GM18502 (cell line): Measurements from ENCODE around the gene REEP2.

Experiments
- ATAC-seq: cut with Tn5 transposase; IDR thresholded peaks from one replicate; pipeline ENCODE4 v1.9.1; 2021; ENCODE audit warnings: mild to moderate bottlenecking; ENCODE audit not compliant: unreplicated experiment, poor library complexity

Gene REEP2

DNA sequence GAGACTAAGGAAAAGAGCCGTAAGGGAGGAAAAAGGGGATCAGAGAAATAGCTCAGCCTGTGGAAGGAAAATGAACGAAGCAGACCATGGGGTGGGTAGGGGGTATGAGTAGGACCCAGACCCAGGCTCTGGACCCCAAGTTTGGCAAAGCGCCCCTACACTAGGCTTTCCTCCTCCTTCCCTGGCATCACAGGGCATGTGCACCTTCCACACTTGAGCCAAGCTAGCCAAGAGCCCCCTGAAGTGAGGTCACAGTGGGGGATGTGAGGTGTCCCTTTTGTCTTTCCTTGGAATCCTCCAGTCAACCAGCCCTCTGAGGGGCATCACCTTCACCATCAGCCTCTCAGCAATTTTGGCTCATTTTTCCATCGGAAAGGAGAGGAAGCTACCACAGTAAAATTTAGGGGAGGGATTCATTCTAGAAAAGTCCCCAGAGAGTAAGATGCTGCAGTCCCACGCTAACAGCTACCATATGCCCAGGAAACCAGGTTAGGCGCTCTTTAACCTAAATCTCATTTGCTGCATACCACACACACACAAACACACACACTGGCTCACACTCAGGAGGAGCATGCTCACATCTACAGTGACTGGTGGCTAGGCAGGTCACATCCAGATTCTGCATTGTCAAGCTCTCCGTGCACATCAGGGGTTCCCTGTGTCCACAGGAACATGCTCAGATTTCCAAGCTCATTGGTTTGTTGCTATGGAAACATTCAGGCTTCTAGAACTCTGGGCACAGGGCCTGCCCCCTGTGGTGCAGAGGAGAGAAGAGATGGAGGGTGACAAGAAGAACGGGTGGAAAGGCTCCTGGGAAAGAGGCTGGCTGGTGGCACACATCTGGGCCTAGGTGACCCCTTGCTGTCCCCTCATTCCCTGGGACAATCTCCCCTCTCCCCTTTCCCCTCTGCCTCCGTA lies 9.9 kb downstream of the REEP2 start:
- ATAC-seq = no peak

DNA sequence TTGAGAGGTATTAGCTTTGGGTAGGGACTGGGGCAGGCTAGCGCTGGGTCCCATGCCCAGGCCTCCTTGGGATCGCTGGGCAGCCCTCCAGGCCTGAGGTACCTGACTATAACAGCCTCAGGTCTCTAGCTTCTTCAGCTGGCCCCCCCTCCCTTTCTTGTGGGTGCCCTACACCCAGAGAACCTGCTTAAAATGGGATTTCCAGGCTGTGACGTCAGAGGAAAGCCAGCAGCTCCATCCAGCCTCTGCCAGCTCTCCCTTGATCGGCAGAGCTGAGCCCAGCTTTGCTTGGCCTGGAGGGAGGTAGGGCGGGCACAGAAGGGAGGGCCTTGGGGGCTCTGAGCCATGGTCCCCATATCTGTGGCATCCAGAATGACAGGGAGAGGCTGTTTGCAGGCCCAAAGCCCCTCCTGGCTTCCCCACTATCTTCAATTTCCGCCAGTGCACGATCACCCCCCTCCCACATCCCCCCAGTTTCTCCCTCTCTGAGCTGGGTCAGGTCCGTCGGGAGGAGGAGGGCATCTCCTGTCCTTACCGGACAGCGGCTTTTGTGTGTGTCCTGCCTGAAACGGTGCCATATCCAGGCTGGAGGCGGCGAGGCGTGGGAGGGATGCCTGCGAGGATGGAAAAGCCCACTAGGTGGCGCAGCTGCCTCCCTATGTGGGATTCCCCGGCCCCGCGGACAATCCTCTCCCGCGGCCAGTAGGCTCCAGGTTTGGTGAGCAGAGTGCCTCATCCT lies 10.8 kb downstream of the REEP2 start:
- ATAC-seq = peak; percentile 78

DNA sequence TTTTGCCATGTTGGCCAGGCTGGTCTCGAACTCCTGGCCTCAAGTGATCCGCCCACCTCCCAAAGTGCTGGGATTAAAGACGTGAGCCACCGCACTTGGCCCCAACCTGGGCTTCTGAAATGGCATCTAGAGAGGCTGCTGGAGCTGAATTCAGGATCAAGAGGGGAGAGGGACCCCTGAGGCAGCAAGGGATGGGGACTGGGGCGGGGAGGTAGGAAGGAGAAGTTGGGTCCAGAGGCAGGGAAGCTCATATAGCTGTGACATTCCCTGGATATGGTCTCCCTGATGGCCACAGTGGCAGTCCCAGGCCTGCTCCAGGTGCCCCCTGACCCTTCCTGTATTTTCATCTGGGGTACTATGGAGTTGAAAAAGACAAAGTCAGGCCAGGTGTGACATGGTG lies 12.1 kb downstream of the REEP2 start:
- ATAC-seq = no peak

DNA sequence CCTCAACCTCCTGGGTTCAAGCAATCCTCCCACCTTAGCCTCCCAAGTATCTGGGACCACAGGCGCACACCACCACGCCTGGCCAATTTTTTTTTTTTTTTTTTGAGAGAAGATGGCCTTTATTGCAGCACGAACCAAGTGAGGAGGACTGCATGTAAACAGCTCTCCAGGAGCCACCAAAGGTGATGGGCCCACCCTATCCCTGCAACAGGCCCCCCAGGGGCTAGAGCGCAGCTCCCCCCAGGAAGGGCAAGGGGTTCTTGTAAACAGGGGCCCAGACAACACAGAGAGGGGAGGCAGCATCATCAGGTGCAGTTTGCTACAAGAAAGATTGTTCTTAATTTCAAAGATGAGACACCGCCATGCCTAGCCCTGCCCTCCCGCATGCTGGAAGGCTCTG lies 13.9 kb downstream of the REEP2 start:
- ATAC-seq = no peak

DNA sequence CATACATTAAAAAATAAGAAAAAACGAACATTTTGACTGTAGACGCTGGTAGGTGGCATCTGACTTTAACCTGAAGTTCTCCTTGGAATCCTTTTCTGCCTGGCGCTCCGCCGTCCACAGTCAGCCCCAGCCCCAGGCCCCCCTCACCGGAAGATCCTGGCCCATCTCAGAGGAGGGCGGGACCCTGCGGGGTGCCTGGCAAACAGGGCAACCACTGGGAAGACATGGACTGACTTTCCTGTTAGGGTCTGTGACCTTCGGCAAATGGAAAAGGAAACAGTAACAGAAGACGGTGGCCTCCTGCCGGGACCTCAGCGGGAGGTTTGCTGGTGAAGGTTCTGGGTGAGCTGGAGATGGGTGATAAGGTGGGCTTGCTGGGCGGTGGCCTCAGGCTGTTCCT lies 14.7 kb downstream of the REEP2 start:
- no peak for ATAC-seq

DNA sequence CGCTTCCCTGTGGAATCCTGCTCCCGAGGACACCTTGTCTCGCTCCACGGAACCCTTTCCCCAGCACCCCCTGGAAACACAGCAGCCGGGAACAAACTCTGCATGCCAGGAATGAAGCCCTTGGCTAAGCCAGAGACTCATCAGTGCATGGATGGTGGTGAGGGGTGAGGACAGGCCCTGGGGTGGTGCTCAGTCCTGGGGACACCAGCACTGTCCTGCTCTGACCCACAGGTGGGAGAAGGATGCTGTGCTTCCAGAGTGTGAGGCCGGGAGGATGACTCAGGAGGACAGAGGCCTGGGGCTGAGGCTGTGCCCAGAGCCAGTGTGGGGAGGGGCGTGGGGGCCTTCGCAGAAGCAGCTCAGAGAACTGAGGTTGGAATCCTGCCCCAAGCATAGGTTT lies 15.3 kb downstream of the REEP2 start:
- ATAC-seq = no peak

DNA sequence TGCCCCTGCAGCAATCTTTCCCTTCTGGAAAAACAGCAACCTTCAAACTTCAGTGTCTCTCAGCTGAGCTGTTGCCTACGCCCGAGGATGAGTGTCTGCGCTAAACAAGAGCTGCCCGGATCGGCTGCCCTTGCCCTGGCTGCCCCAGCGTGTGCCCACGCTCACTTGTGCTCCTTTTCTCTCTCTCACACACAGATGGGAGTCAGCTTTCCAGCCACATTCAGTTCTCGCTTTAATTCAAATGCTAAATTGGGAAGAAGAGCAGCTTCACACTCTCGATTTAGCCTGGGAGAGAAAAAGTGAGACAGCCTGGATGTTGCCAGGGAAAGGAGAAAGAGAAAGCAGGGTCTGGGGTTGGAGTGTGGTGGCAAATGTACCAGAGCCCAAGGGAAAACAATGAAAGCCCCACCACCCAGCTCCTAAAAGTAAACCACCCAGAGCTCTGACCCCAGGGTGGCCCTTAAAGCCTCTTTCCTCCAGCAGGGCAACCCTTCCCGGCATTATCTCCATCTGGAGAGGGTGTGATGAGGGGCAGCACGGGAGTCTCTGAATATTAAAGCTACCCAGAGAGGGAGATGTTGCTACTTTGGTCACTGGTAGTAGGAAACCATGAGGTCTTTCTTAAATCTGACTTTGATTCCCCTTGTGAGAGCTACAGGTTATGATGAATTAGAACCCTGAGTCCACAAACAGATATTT lies 16.5 kb downstream of the REEP2 start:
- ATAC-seq = no peak

DNA sequence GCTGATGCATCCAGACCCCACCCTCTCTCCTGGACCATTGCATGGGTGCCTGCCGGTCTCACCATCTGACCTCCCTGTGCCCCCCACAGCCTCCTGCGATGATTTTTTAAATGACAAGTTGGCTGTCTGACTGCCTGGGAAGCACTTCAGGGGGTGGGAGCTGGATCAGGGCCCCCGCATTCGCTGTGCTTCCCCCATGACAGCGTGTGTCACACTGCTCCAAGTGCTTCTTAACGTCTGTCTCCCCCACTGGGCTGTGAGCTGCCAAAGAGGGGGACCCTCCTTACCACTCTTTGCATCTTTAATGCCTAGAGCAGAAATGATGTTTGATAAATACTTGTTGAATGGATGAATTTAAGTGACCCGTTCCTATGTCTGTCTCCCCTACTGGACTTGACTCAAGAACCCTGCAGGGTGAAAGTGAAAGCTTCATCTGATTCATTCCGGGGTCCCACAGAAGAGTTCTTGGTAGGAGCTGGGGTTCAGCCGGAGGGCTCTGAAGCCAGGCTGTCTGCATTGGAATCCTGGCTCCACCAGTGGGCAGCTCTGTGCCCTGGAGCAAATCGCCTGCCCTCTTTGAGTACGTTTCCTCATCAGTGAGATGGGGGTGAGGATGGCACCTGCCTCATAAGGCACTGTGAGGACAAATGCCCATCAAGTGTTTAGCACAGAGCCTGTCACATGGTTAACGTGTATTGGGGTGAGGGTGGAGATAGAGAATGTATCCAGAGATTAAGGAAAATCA lies 18.8 kb downstream of the REEP2 start:
- no peak for ATAC-seq

DNA sequence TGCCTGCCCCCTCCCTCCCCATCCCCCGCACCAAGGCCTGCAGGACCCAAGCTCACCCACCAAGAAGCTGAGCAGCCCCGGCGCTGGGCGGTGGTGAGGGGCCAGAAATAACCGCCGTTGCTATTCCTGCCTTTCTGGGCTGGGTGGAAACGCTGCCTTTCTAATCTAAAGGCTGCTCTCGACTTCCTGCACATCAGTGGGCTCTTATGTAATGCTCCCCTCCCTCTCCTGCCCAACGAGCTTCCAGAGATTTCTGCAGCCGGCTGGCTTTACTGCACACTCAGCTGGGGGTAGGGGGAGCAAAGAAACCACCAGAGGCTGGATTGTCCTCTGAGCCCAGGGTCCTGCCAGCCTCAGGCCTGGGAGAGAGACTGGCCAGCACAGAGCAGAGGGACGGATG lies 19.5 kb downstream of the REEP2 start:
- no peak for ATAC-seq

DNA sequence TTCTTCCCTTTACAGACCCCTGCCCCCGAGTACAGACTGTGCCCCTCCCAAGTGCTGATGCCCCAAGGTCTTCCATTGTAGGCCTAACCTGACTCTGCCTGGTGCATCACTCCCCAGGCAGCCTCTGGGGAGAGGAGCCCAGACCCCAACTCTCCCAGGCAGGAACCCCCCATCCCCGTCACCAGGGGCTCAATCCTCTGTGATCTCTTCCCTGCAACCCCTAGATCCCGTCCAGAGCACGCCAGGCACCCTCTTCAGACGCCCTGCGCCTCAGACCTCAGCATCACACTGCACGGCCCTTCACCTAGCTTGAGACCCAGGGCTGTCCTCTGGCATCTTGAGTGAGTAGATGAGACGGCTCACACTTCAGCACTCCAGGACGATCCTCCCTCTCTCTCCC lies 20.0 kb downstream of the REEP2 start:
- no peak for ATAC-seq

DNA sequence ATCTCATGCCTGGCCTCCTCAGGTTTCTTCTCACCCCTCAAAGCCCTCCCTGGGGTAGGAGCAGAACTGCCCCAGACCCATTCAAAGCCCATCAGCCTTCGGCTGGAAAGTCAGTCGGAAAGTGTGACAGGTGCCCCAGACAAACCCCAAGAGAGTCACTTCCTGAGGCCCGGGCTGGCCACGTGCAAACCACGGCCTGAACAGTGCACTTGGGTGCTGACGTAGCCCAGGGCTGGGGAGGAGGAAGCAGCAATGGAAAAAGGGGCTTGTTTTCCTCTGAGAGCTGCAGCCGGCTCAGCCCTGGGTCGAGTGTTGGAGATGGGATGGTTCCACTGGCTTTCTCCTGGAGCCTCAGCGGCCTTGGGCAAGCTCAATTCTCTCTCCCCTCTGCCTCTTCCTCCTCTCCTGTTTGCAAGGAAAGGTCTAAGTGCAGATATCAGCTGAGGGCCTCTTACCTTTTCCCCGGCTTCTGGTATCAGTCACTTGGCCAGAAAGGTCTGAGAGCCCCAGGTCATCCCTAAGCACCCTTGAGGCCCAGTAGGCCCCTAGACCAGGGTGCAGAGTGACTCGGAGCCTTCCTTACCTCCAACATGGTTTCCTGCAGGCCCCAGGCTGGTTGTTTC lies 20.6 kb downstream of the REEP2 start:
- no peak for ATAC-seq

DNA sequence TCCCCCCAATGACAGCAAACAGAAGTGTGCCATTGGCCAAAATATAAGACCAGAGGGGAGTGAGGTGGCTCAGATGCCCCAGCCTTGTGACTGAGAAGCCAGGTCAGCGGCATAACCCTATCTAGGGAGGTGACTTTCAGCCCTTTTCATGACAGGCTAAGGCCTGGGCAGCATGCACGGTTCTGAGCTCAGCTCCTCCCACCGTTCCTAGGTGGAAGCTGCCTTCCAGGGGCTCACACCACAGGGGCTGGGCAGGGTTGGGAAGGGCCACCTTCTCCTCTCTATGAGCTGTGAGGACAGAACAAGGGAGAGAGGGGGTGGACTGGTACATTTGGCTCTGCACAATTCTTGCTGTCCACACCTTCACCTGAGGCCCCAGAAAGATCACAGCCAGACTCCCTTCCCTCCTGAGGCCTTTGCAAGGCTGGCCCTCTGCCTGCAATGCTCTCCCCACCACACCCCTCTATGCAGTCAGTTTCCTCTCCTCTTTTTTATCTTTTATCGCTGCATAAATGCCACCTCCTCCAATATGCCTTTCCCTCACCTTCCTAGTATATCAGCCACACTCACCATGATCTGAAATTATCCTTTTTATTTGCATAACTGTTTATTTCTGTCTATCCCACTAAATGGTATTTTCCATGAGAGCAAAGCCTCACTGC lies 21.3 kb downstream of the REEP2 start:
- ATAC-seq = no peak

DNA sequence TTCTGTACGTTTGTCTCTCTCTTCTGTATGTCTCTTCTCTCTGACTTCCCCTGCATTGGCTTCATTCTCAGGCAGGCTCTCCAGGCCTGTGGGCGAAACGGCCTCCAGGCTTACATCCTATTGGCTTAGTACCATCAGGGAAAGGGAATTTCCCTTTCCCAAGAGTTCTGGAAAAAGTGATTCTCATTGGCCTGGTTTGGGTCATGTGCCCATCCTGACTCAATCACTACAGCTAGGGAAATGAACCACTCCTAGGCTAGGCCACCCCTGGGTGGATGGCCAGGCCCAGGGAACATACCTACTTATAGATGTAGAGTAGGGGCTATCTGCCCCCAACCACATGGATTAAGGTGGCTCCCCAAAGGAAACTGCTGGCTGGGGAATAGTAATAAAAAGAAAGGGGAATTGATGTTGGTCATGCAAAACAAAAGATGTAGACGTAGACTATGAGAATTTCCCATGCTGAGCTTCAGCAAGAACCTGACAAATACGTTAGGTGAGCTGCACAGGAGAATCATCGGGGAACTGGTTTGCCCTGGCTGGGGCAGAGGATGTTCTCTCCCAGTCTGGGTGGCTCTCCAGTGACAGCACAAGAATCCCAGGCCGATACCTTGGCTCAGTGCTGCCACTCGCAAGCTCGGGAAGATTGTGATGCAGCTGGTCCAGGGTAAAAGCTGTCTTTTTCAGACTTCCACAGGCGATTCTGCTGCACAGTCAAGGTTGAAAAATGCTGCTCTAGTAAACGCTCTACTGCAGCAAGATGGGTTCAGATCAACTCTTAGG lies 22.7 kb downstream of the REEP2 start:
- no peak for ATAC-seq

DNA sequence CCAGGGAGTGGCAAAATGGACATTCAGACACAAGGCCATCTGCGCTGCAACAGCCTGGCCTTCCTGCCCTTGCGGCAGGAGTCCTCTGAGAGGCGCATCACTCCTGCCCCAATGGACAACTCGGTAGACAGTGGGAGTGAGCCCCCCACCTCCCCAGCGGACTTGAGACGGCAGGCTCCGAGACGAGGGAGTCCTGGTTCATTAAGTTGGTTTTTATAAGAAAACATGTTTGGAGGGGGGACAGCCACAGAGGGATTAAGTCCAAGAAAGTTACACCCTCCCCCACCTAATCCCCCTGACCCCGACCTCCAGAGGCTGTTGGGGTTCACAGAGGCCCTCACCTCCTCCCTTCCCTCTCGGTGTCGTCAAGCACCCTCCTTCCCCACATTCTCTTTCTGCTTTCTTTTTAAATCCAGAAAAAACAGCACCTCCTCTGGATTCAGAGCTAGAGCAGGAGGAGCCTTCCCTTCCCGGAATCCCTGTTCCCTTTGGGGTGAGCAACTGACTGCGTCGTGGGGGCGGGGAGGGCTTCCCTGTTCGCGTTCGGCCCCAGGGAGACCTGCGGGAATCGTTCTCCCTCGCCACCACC lies 24.7 kb downstream of the REEP2 start:
- ATAC-seq = no peak

DNA sequence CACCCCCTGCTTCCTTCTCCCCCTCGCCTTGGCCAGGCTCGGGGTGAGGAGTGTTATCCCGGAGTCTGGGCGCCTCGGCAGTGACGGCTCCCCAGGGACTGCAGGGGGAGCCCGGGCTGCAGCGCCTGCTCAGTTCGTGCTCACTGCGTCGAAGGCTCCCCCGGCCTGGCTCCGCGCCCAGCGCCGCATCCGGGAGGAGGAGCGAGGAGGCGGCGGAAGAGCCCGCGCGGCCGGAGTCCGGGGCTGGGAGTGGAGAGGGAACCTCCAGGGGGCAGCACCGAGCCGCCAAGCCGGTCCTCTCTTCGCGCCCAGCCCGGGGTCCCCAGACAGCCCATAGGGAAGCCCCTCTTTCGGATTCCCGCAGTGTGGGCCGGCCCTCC lies 25.1 kb downstream of the REEP2 start:
- peak; percentile 55 for ATAC-seq

DNA sequence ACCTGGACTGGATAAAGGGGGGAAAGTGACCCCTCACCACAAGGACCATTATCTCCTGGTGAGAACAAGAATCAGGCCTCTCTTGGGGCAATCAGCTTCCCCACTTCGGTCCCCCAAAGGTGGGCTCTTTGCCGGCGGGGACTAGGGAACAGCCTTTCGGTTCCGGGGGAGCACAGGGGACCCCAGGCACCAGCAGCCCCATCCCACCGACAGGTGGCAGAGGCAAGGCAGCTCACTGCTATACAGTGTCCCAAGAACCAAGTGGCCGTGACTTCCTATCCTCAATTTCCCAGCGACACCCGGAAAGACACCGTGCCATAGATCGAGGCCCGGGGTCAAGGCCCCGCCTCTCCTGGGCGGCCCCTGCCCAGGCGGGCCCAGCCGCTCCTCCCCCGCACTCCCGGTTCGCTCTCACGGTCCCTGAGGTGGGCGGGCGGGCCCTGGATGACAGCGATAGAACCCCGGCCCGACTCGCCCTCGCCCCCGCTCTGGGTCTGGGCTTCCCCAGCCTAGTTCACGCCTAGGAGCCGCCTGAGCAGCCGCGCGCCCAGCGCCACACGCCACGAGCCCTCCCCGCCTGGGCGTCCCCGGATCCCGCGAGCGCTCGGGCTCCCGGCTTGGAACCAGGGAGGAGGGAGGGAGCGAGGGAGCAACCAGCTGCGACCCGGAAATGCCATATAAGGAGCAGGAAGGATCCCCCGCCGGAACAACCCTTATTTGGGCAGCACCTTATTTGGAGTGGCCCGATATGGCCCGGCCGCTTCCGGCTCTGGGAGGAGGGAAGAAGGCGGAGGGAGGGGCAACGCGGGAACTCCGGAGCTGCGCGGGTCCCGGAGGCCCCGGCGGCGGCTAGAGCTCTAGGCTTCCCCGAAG lies 25.8 kb downstream of the REEP2 start:
- ATAC-seq = peak; percentile 77
